Activated T-helper 1 cell treated with anti-CD3 and anti-CD28 coated beads, Interleukin-2, amount 50 U/mL, for 16 hours (primary cell): ENCODE results near the gene NDST1.

Experiments
- DNase-seq, 2 donors: peaks; one replicate each; pipeline ENCODE4 v3.0.0-alpha.2; 2020; ENCODE audit warnings: low read depth in 1 of 2, low spot score in 1 of 2

The NDST1 gene

GRCh38 chr5:150567031-150567717 lies 59.2 kb downstream of the NDST1 start:
- no peak for DNase-seq

DNA sequence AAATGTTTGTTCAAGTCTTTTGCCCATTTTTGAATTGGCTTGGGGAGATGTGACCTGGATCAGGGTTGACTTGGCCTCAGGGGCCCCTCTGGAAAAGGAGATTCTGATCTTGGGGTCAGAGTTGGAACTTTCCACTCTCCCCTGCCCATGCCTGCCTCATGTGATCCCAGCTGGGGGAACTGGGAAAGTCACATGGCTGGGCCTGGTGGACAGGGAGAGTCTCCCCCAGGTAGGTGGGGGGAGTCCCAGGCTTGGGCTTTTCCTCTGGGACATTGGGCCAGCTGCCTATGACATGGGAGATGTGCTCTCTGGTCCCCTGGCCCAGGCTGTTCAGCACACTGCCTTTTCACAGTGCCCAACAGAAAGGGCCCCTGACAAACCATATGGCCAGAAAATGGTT lies 60.7 kb downstream of the NDST1 start:
- DNase-seq, result no peak

- no peak for DNase-seq
Measured at GRCh38 chr5:150570333-150570732, 62.4 kb downstream of the NDST1 start.

GRCh38 chr5:150571836-150572235 lies 63.9 kb downstream of the NDST1 start:
- DNase-seq, result no peak

- DNase-seq, result no peak
Measured at GRCh38 chr5:150573216-150573615, 65.3 kb downstream of the NDST1 start.

DNA sequence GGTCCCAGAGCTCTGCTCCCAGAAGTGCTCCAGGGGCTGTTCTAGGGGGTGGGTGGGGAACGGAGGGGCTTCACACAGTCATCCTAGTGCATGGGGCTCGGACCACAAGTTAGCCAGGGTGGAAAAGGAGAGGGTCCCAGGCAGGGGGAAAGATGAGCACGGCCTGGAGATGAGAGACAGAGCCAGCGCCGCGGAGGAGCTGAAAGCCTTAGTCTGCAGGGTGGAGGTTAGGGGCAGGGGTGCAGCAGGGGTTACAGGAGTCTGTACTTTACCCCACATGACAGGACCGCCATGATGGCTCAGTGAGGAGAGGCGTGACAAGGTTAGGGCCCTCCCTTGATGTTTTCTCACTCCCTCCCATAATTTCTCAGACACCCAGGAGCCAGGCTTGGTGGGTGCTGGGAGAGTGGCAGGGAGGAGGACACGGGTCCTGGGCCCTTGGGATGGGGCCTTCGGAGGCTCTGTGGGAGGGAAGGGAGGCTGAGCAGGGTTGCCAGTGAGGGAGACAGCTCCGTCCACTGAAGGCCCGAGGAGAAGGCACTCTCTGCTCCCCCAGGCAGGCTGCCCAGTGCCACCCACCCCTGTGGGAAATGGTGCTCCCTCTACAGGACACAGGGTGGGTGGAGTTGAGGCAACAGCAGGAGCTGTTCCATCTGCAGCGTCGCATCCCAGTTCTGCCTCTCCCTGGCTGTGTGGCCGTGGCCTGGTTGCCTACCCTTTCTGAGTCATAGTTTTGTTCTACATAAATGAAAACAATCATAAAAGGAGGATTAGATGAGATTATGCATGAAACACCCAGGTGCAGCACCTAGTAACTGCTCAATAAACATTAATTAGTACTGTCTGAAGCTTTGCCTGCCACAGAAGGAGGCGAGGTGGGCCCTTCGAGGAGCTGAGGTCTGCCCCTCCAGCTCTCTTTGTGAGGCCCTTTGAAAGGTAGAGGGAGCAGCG lies 66.2 kb downstream of the NDST1 start:
- DNase-seq, result no peak

DNA sequence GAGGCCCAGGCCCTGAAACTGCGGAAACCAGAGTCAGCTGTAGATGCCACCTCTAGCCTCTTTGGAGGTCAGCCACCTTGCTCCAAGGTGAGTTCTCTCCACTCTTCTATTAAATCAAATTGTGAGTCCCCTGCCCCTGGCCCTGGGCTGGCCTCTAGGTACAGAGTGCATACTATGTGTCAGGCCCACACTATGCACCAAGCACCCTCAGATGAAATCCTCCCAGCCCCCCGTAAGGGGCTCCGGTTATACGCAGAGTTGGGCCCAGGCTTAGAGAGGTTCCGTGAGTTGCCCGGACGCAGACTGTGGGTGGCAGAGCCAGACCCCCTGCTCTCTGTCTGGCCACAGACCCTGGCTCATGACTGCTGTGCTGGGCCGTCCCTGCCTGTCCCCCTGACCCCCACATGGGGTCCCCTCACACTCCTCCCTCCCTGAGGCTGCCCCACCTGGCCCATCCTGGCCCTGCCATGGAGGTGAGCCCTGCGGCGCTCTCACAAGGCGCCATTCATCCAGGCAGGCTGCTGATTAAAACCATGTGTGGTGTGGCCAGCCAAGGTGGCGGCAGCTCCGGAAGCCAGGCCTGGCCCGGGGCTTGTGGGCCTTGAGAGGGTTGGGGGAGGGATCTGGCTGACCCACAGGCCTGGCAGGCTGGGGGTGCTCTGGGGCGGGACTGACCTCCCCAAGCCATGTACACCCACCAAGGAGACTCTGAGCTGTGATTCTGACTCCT lies 67.1 kb downstream of the NDST1 start:
- DNase-seq, result no peak

DNA sequence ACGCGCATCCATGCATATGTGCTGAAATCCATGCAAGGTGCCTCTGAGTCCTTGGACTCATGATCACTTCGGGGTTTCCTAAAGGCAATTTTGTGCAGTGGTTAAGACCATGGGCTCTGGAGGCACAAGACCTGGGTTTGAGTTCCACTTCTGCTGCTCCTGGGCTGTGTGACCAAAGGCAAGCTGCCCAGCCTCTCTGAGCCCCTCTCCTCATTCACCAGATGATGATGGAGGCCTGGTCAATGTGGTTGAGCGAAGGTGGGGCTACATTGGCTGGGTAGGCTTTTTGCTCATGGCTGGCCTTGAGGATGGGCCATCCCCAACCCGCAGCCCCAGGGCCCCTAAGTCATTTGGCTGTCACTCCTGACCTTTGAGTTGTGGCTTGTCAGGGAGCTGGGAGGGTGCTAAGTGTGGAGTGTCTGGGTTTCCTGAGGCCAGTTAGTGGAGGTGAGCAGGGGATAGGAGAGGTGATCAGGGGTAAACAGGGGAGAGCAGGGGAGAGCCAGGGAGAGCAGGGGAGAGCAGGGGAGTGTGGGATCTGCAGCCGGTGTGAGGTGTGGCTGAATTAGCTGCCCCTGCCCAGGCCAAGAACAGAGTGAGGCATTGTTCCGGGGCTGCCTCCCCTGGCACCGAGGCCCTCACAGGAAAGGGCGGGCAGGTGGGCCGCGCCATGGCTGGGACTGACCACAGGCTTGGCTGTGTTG lies 68.0 kb downstream of the NDST1 start:
- no peak for DNase-seq

GRCh38 chr5:150576449-150576949 lies 68.6 kb downstream of the NDST1 start:
- DNase-seq, result no peak

GRCh38 chr5:150577378-150578139 lies 69.6 kb downstream of the NDST1 start:
- no peak for DNase-seq

DNA sequence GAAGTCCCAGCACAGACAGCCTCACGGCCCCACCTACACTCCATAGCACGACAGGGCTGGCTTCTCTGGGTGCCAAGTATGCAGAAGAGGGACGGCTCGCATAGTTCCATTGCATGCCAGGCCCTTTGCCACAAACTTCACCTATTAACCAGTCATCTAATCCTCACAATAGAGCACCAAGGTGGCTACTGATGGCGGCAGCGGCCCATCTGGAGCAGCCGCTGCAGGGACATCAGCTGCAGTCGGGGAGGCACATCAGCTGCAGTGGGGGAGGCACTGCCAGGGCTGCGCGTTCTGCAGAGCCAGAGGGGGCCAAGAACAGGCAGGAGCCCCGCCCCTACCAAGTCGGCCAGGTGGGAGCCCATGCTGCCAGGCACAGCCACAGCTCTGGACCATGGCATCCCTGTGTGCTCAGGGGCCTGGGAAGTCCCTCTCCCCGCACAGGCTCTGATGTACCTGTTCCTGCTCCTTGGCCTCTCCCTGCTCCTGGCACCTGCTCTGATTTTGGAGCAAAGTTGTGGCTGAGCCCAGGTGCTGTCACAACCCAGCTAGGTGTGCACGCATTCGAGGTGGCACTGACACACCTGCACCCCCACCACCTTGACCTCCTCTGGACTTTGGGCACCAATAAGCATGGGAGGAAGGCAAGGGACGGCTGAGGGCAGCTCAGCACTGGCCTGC lies 71.0 kb downstream of the NDST1 start:
- DNase-seq, result no peak

DNA sequence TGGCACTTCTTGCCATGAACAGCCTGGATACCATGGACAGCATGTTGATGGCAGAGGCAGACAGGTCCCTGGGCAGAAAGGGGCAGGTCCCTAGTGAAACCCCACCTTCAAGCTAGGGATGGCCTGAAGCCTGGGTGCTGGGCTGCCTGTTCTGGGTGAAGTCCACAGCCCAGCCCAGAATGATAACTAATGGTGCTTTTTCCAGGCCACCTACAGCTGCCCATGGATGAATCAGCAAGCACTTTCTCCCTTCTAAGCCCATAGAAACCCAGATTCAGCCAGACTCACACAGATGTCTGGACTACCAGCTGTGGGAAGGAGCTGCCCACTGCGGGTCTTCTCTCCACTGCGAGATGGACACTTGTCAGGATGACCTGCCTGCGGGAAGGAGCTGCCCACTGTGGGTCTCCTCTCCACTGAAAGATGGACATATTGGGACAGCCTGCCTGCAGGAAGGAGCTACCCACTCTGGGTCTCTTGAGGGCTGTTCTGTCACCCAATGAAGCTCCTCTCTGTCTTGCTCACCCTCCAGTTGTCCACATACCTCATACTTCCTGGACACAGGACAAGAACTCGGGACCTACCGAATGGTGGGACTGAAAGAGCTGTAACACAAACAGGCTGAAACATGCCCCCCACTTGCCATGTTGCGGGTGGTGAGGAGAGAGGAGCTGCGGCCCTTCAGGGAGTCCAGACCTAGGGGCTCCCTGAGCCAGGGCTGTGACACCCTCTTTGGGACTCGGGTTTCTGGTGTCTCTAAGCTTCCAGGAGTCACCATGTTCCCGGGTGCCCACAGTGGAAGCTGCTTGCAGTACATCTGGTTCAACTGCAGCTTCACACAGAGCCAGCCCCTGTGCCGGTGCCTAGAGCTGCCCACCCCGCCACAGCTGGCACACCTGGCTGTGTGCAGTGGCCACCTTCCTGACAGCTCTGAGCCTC lies 71.8 kb downstream of the NDST1 start:
- DNase-seq, result no peak

DNA sequence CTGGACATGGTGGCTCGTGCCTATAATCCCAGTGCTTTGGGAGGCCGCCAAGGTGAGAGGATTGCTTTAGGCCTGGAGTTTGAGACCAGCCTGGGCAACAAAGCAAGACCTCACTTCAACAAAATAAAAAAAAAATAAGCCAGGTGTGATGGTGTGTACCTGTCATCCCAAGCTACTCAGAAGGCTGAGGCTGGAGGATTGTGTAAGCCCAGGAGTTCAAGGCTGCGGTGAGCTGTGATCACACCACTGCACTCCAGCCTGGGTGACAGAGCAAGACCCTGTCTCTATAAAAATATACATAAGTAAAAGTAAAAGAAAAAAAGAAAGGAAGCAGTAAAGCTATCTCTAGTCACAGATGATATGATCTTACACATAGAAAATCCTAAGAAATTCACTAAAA lies 73.0 kb downstream of the NDST1 start:
- DNase-seq, result no peak

- no peak for DNase-seq
Measured at GRCh38 chr5:150582241-150583109, 74.5 kb downstream of the NDST1 start.

DNA sequence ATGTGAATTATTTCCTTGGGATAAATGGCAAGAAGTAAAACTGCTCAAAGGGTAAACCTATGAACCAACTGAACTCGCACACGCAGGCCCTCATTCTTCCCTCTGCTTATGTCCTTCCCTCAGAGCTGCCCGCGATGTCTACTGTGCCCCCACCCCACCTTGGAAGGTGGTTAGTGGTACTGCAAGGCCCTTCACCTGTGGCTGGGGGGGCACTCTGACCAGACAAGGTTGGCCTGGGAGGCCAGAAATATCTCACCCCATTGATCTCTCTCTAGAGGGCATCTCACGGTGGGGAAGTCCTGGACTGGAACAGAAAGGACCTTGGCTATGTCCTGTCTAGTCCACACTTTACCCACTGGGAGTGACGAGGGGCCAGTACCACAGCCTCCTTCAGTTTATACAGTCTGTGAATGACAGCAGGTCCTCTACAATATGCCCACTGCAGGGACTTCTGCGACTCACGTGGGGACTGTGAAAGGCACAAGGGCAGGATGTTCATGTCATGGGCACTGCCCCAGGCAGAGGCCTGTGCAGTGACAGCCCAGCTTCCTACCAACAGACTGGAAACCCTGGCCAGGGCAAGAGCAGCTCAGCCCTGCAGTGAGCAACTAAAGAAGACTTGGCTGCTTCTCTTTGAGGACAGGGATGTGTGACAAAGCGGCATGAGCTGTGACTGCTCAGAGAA lies 75.8 kb downstream of the NDST1 start:
- DNase-seq, result no peak

DNA sequence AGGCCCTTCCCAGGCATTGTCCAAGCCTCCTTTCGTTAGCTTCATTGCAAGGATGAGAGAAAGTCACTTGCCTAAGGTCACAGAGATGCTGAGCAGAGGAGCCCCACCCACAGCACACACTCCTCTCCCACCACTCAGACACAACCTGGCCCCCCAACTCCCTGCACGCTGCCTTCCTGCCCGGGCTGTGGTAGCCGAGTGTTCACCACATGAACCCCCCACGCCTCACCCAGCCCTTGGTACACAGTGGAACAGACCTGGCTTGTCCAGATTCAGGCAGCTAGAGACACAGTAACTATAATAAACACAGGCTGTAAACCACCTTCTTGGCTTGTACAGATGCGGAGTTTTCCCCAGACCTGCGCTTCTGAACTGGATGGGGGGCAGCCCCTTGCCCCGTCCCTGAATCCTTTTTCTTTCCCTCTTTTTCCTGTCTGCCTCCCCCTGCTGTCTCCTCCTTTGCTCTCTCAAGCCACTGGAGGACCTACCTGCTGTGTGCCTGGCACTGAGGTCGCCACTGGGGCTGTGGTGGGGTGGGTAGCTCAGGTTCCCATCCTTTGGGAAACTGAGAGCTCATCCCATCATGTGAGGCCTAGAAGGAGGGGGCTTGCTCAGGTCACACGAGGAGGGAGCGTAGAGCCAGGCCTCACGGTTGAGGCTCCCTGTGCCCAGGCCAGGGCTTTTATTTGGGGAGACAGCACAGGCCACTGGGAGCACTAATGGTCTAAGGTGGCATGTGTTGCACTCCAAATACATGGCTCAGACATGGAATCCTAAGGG lies 76.8 kb downstream of the NDST1 start:
- no peak for DNase-seq
